Measurements from ENCODE around the gene CD209. TPM values are rescaled to one million over a fixed set of nuclear protein-coding genes. Genes with fewer than 3 reads are reported as not detected.
"Not testable (repeated sequence)": the region's sequence is repeated elsewhere in the genome, so short reads cannot be mapped to it uniquely, and the experiment has no call there.

The CD209 gene
- total RNA-seq: 10.0 TPM
- long read RNA-seq, partial matches to known transcripts: 0 of 4 reads
- long read RNA-seq, other reads (novel, unspliced or antisense): 4 of 4 reads

- no peak for DNase-seq
- peak; percentile 43 for ATAC-seq
- intact Hi-C loops (cut with micrococcal nuclease): no loop called here
Observed at GRCh38 chr19:7746903-7747884, at the start of gene CD209. Gene CD209, minus strand, starts transcription at chr19:7747534. Its CDS starts 23 bp downstream, at chr19:7747511.

GRCh38 chr19:7795555-7796161 is 48.3 kb upstream of the CD209 start:
- no peak for ATAC-seq
- no peak for DNase-seq
- intact Hi-C loops (cut with micrococcal nuclease): no loop called here

GRCh38 chr19:7793493-7793892 is 46.2 kb upstream of the CD209 start:
- ATAC-seq: no peak
- no peak for DNase-seq
- intact Hi-C loops (cut with micrococcal nuclease): no loop called here

GRCh38 chr19:7792701-7793100 is 45.4 kb upstream of the CD209 start:
- ATAC-seq; DNase-seq; intact Hi-C loops (cut with micrococcal nuclease): not testable (repeated sequence)

- no peak for ATAC-seq
- intact Hi-C loops (cut with micrococcal nuclease): no loop called here
- DNase-seq: no peak
Observed at GRCh38 chr19:7792281-7792680, 44.9 kb upstream of the CD209 start.

GRCh38 chr19:7790416-7790815 is 43.1 kb upstream of the CD209 start:
- intact Hi-C loops (cut with micrococcal nuclease): no loop called here

GRCh38 chr19:7789447-7789846 is 42.1 kb upstream of the CD209 start:
- no peak for ATAC-seq
- DNase-seq: no peak
- intact Hi-C loops (cut with micrococcal nuclease): no loop called here

More at GRCh38 chr19:7790416-7790815, 43.1 kb upstream of the CD209 start:
- no peak for DNase-seq
- ATAC-seq: no peak

- ATAC-seq (no peak), DNase-seq (no peak)
- intact Hi-C loops (cut with micrococcal nuclease): no loop called here
Observed at GRCh38 chr19:7788933-7789323, 41.6 kb upstream of the CD209 start.

- ATAC-seq (no peak), DNase-seq (no peak)
- intact Hi-C loops (cut with micrococcal nuclease): no loop called here
Observed at GRCh38 chr19:7788178-7788932, 41.0 kb upstream of the CD209 start.

GRCh38 chr19:7787602-7788177 is 40.4 kb upstream of the CD209 start:
- intact Hi-C loops (cut with micrococcal nuclease): no loop called here
- ATAC-seq (no peak), DNase-seq (no peak)

- ATAC-seq (peak; percentile 74), DNase-seq (peak; percentile 40)
- intact Hi-C loops (cut with micrococcal nuclease): no loop called here
Observed at GRCh38 chr19:7787141-7787540, 39.8 kb upstream of the CD209 start.

- intact Hi-C loops (cut with micrococcal nuclease): no loop called here
- DNase-seq (no peak), ATAC-seq (no peak)
Observed at GRCh38 chr19:7784856-7785255, 37.5 kb upstream of the CD209 start.

GRCh38 chr19:7783991-7784423 is 36.7 kb upstream of the CD209 start:
- intact Hi-C loops (cut with micrococcal nuclease): no loop called here
- DNase-seq (no peak), ATAC-seq (peak; percentile 60)

- intact Hi-C loops (cut with micrococcal nuclease): no loop called here
- DNase-seq (no peak), ATAC-seq (no peak)
Observed at GRCh38 chr19:7781157-7781556, 33.8 kb upstream of the CD209 start.

- no peak for DNase-seq
- ATAC-seq: no peak
- intact Hi-C loops (cut with micrococcal nuclease): no loop called here
Observed at GRCh38 chr19:7779631-7780486, 32.5 kb upstream of the CD209 start.

- DNase-seq (no peak), ATAC-seq (no peak)
- intact Hi-C loops (cut with micrococcal nuclease): no loop called here
Observed at GRCh38 chr19:7778081-7778480, 30.7 kb upstream of the CD209 start.

- intact Hi-C loops (cut with micrococcal nuclease): no loop called here
- no peak for DNase-seq
Observed at GRCh38 chr19:7775761-7776160, 28.4 kb upstream of the CD209 start.

GRCh38 chr19:7773841-7774240 is 26.5 kb upstream of the CD209 start:
- intact Hi-C loops (cut with micrococcal nuclease): no loop called here
- DNase-seq (no peak), ATAC-seq (no peak)

More at GRCh38 chr19:7775761-7776160, 28.4 kb upstream of the CD209 start:
- no peak for ATAC-seq

All from left ventricle myocardium superior (tissue), 1 donor.